GM23338 (cell line): ENCODE data around the gene ANKS1B. TPM values are rescaled to one million over a fixed set of nuclear protein-coding genes. Genes with fewer than 3 reads are reported as not detected.

ENCODE experiments used
- ATAC-seq: fragments of 200-7000 bp; cut with Tn5 transposase; 3 replicates; pipeline ENCODE4 v1.9.1; 2020
- DNase-seq: peaks from one replicate; pipeline ENCODE4 v3.0.0-alpha.2; 2015; ENCODE audit warnings: low spot score
- H2AFZ ChIP-seq: fragments of 200-600 bp; sonication (generic); 2 replicates; pipeline ENCODE4 v1.8.0; 2016; ENCODE audit warnings: antibody characterized with exemption, mild to moderate bottlenecking, moderate library complexity
- H3F3A ChIP-seq: fragments of 200-600 bp; sonication (generic); replicated peaks from 2 replicates; pipeline ENCODE4 v1.8.0; 2017; ENCODE audit warnings: antibody characterized with exemption, mixed run types, low read depth
- H3K27ac ChIP-seq: fragments of 200-600 bp; sonication (generic); 2 replicates; pipeline ENCODE4 v1.6.1; 2016; ENCODE audit warnings: low read depth
- H3K27me3 ChIP-seq: fragments of 200-600 bp; sonication (generic); 2 replicates; pipeline ENCODE4 v1.8.0; 2016; ENCODE audit warnings: mild to moderate bottlenecking, mixed run types, moderate library complexity; ENCODE audit not compliant: insufficient read depth
- H3K36me3 ChIP-seq: fragments of 200-600 bp; sonication (generic); 2 replicates; pipeline ENCODE4 v1.8.0; 2016; ENCODE audit warnings: mild to moderate bottlenecking; ENCODE audit not compliant: insufficient read depth
- H3K4me1 ChIP-seq: fragments of 200-600 bp; sonication (generic); 2 replicates; pipeline ENCODE4 v1.8.0; 2016; ENCODE audit warnings: mild to moderate bottlenecking, moderate library complexity; ENCODE audit not compliant: insufficient read depth
- H3K4me2 ChIP-seq: fragments of 200-600 bp; sonication (generic); 2 replicates; pipeline ENCODE4 v1.7.1; 2017; ENCODE audit warnings: mixed run types
- H3K4me3 ChIP-seq: fragments of 200-600 bp; sonication (generic); 2 replicates; pipeline ENCODE4 v1.6.1; 2016; ENCODE audit warnings: mixed run types
- H3K79me2 ChIP-seq: fragments of 200-600 bp; sonication (generic); replicated peaks from 2 replicates; pipeline ENCODE4 v1.8.0; 2017; ENCODE audit warnings: mild to moderate bottlenecking; ENCODE audit not compliant: insufficient read depth
- H3K9me2 ChIP-seq: fragments of 200-600 bp; sonication (generic); 2 replicates; pipeline ENCODE4 v1.8.0; 2017; ENCODE audit not compliant: insufficient read depth
- H4K20me1 ChIP-seq: fragments of 200-600 bp; sonication (generic); replicated peaks from 2 replicates; pipeline ENCODE4 v1.8.0; 2017; ENCODE audit warnings: mild to moderate bottlenecking; ENCODE audit not compliant: insufficient read depth
- H3K27ac Mint-ChIP-seq: 2 replicates; pipeline ENCODE4 v1.8.0; 2020; ENCODE audit warnings: inconsistent platforms, mild to moderate bottlenecking, moderate library complexity, mixed read lengths
- H3K27me3 Mint-ChIP-seq: 3 replicates; pipeline ENCODE4 v1.8.0; 2022; ENCODE audit warnings: low read depth, mild to moderate bottlenecking, moderate library complexity, mixed read lengths, inconsistent platforms; ENCODE audit not compliant: insufficient read depth, poor library complexity
- H3K36me3 Mint-ChIP-seq: 3 replicates; pipeline ENCODE4 v1.8.0; 2021; ENCODE audit warnings: low read depth, mild to moderate bottlenecking, inconsistent platforms, moderate library complexity, mixed read lengths
- H3K4me1 Mint-ChIP-seq: 3 replicates; pipeline ENCODE4 v1.8.0; 2020; ENCODE audit warnings: mild to moderate bottlenecking, inconsistent platforms, mixed read lengths
- H3K4me3 Mint-ChIP-seq: 3 replicates; pipeline ENCODE4 v1.8.0; 2021; ENCODE audit warnings: moderate library complexity, mild to moderate bottlenecking, inconsistent platforms, mixed read lengths
- H3K9me3 Mint-ChIP-seq: 3 replicates; pipeline ENCODE4 v1.8.0; 2020; ENCODE audit warnings: moderate library complexity, mild to moderate bottlenecking, inconsistent platforms, mixed read lengths
- CREB1 ChIP-seq: fragments of 250-450 bp; sonication (Bioruptor Pico); IDR thresholded peaks from 2 replicates; pipeline ENCODE4 v1.5.0; 2020; ENCODE audit warnings: low read depth, mild to moderate bottlenecking, moderate library complexity
- CTCF ChIP-seq, 2 experiments: fragments of 200-600 bp in 1 of 2; sonication (generic) in 1 of 2; conservative IDR thresholded peaks; 2 replicates each; pipeline versions ENCODE4 v1.5.1 to v1.6.1; 2016 to 2017; ENCODE audit warnings: antibody characterized with exemption in 2 of 2, low read depth in 2 of 2, mild to moderate bottlenecking in 2 of 2, moderate library complexity in 1 of 2
- ETS1 ChIP-seq: IDR thresholded peaks from 2 replicates; pipeline ENCODE4 v1.6.1; 2016; ENCODE audit warnings: antibody characterized with exemption
- EZH2 ChIP-seq: fragments of 200-600 bp; sonication (generic); IDR thresholded peaks from one replicate; pipeline ENCODE4 v1.8.0; 2017; ENCODE audit warnings: antibody characterized with exemption, mild to moderate bottlenecking, low read depth; ENCODE audit not compliant: unreplicated experiment
- EZH2phosphoT487 ChIP-seq: fragments of 200-600 bp; sonication (generic); IDR thresholded peaks from one replicate; pipeline ENCODE4 v1.8.1; 2018; ENCODE audit warnings: antibody characterized with exemption; ENCODE audit not compliant: unreplicated experiment
- JUNB ChIP-seq: IDR thresholded peaks from one replicate; pipeline ENCODE4 v1.6.1; 2016; ENCODE audit warnings: antibody characterized with exemption; ENCODE audit not compliant: unreplicated experiment
- NANOG ChIP-seq: IDR thresholded peaks from 2 replicates; pipeline ENCODE4 v1.6.1; 2016; ENCODE audit warnings: antibody characterized with exemption, borderline replicate concordance
- POLR2AphosphoS5 ChIP-seq: IDR thresholded peaks from 2 replicates; pipeline ENCODE4 v1.6.1; 2016; ENCODE audit warnings: antibody characterized with exemption, low read depth
- REST ChIP-seq: IDR thresholded peaks from one replicate; pipeline ENCODE4 v1.6.1; 2018; ENCODE audit warnings: antibody characterized with exemption; ENCODE audit not compliant: unreplicated experiment
- STAT1 ChIP-seq: IDR thresholded peaks from one replicate; pipeline ENCODE4 v1.6.1; 2016; ENCODE audit warnings: antibody characterized with exemption; ENCODE audit not compliant: unreplicated experiment
- ZNF114 ChIP-seq: fragments of 250-450 bp; sonication (Bioruptor Pico); IDR thresholded peaks from 2 replicates; pipeline ENCODE4 v1.5.0; 2020; ENCODE audit warnings: mild to moderate bottlenecking, moderate library complexity
- ZNF331 ChIP-seq: fragments of 250-450 bp; sonication (Bioruptor Pico); IDR thresholded peaks from 2 replicates; pipeline ENCODE4 v1.5.0; 2020; ENCODE audit warnings: low read depth, mild to moderate bottlenecking, moderate library complexity
- ZNF462 ChIP-seq: fragments of 250-450 bp; sonication (Bioruptor Pico); IDR thresholded peaks from 2 replicates; pipeline ENCODE4 v1.5.0; 2020; ENCODE audit warnings: mild to moderate bottlenecking, moderate library complexity
- polyA plus RNA-seq: library from polyadenylated mRNA; unstranded; fragments of >200 nt; fragmentation: Nextera tagmentation; extraction: Ambion mirVana; gene quantifications from 2 replicates; pipeline ENCODE4 v1.2.1, GENCODE V29; 2016
- total RNA-seq: library from RNA; depleted of rRNA; stranded (reverse); fragments of >200 nt; shearing (Covaris generic); gene quantifications from 2 replicates; pipeline ENCODE4 v1.2.3, GENCODE V29; 2014

ANKS1B gene
- total and polyA plus RNA-seq, 2 experiments from 2014 or later = 4.3 to 5.8 TPM

GRCh38 chr12:99926511-99927169 lies 58.1 kb downstream of the ANKS1B start:
- no peak overlapping the region for H2AFZ ChIP-seq
- no peak overlapping the region for H3K4me3 ChIP-seq
- no peaks in the 10 kb centered on the region for H3K27me3 Mint-ChIP-seq
- no peaks in the 10 kb centered on the region for H3K4me1 ChIP-seq
- no peaks in the 10 kb centered on the region for H3K4me1 Mint-ChIP-seq
- H3K27ac Mint-ChIP-seq = no peak overlapping the region
- no peaks in the 10 kb centered on the region for H3K36me3 ChIP-seq
- no peaks in the 10 kb centered on the region for H3K79me2 ChIP-seq
- H3F3A ChIP-seq = no peaks in the 10 kb centered on the region
- DNase-seq (no peak), ATAC-seq (no peak)
- H3K4me3 Mint-ChIP-seq = no peak overlapping the region
- no peak overlapping the region for H3K4me2 ChIP-seq
- no peaks in the 10 kb centered on the region for H3K27me3 ChIP-seq
- no peaks in the 10 kb centered on the region for H3K9me3 Mint-ChIP-seq
- no peaks in the 10 kb centered on the region; the same call in 1 of the 2 replicates for H3K9me2 ChIP-seq
- no peak overlapping the region for H3K27ac ChIP-seq
- no peaks in the 10 kb centered on the region for H3K36me3 Mint-ChIP-seq
- no peaks in the 10 kb centered on the region for H4K20me1 ChIP-seq
- TF ChIP-seq CTCF (conservative IDR thresholded peaks at IDR 0.05; ENCODE audit: low read depth in 2 of 2) (no peak), POLR2AphosphoS5 (no peak), NANOG (no peak), REST (no peak), EZH2phosphoT487 (no peak), EZH2 (no peak), ZNF114 (CRISPR knock-in tag) (no peak), JUNB (no peak), CREB1 (CRISPR knock-in tag) (no peak), STAT1 (no peak), ZNF331 (CRISPR knock-in tag) (no peak), ETS1 (no peak), ZNF462 (CRISPR knock-in tag) (no peak)
